ENCODE results near the gene ISM1. TPM values are rescaled to one million over a fixed set of nuclear protein-coding genes. Genes with fewer than 3 reads are reported as not detected.

ISM1 gene
- total and polyA plus RNA-seq, 3 donors from 2014 or later, result 0.50 to 1.3 (median 0.55) TPM

GRCh38 chr20:13297147-13297899, 76.2 kb downstream of the ISM1 start:
- H3K27ac ChIP-seq, result no peak overlapping the region
- intact Hi-C loops (cut with DNase I; ENCODE audit: low total_unique reads), result no loop called here
- no peak overlapping the region for H3K4me3 ChIP-seq
- no peak for DNase-seq
- H3K27me3 ChIP-seq, result no peaks in the 10 kb centered on the region
- H3K9me3 ChIP-seq, result no peaks in the 10 kb centered on the region
- TF ChIP-seq CTCF (IDR thresholded peaks at IDR 0.05) (no peak), POLR2A (IDR thresholded peaks at IDR 0.05) (no peak)
- H3K4me1 ChIP-seq, result no peaks in the 10 kb centered on the region
- H3K36me3 ChIP-seq (ENCODE audit: low read depth, missing control alignments), result no peaks in the 10 kb centered on the region
- 68 to 78% methylated on average over 5 of the region's 5 CpGs for WGBS, 2 donors

- H3K4me1 ChIP-seq, result no peaks in the 10 kb centered on the region
- intact Hi-C loops (cut with DNase I; ENCODE audit: low total_unique reads), result no loop called here
- WGBS, 2 donors, result 72 to 93% methylated on average over 5 to 29 of the region's 29 CpGs
- no peaks in the 10 kb centered on the region for H3K27me3 ChIP-seq
- TF ChIP-seq CTCF (IDR thresholded peaks at IDR 0.05) (no peak), POLR2A (IDR thresholded peaks at IDR 0.05) (no peak)
- H3K9me3 ChIP-seq, result no peaks in the 10 kb centered on the region
- H3K27ac ChIP-seq, result no peak overlapping the region
- no peak for DNase-seq
- H3K36me3 ChIP-seq (ENCODE audit: low read depth, missing control alignments), result no peaks in the 10 kb centered on the region
- H3K4me3 ChIP-seq, result peak overlapping the region; percentile 12 to 31
These were observed 77.8 kb downstream of the ISM1 start for GRCh38 chr20:13298692-13299373.

GRCh38 chr20:13299401-13299800, 78.3 kb downstream of the ISM1 start:
- Histone ChIP-seq H3K9me3 (no peaks in the 10 kb centered on the region), H3K4me1 (no peaks in the 10 kb centered on the region), H3K27me3 (no peaks in the 10 kb centered on the region), H3K4me3 (peak overlapping the region; percentile 12 to 31), H3K27ac (no peak overlapping the region), H3K36me3 (ENCODE audit: low read depth, missing control alignments) (no peaks in the 10 kb centered on the region)
- intact Hi-C loops (cut with DNase I; ENCODE audit: low total_unique reads), result no loop called here
- WGBS, 2 donors, result 66 to 79% methylated on average over 18 of the region's 18 CpGs
- DNase-seq, result no peak
- no peak for TF ChIP-seq POLR2A (IDR thresholded peaks at IDR 0.05)
- no peak for TF ChIP-seq CTCF (IDR thresholded peaks at IDR 0.05)

GRCh38 chr20:13301596-13301995, 80.5 kb downstream of the ISM1 start:
- no peaks in the 10 kb centered on the region for H3K9me3 ChIP-seq
- no peak overlapping the region for H3K4me3 ChIP-seq
- H3K27me3 ChIP-seq, result no peaks in the 10 kb centered on the region
- no peaks in the 10 kb centered on the region for H3K4me1 ChIP-seq
- H3K27ac ChIP-seq, result no peak overlapping the region
- H3K36me3 ChIP-seq (ENCODE audit: low read depth, missing control alignments), result no peaks in the 10 kb centered on the region
- TF ChIP-seq CTCF (IDR thresholded peaks at IDR 0.05), result no peak
- TF ChIP-seq POLR2A (IDR thresholded peaks at IDR 0.05), result no peak
- intact Hi-C loops (cut with DNase I; ENCODE audit: low total_unique reads), result no loop called here
- DNase-seq, result no peak
- WGBS, 2 donors, result 91 to 94% methylated on average over 2 of the region's 2 CpGs
